PC-9 (cell line): Measurements from ENCODE around the gene ATG10. TPM values are rescaled to one million over a fixed set of nuclear protein-coding genes. Genes with fewer than 3 reads are reported as not detected.

ENCODE experiments used
- BruUV-seq: library from RNA; stranded (reverse); fragments of 400-500 nt; replicated peaks from 2 replicates; lab custom pipeline; 2021; lab: Mats Ljungman, UMichigan
- CTCF ChIA-PET: fragments of 300-600 bp; sonication (Branson Sonifier 250); formaldehyde crosslinking; loops from one replicate; lab custom pipeline; 2022; ENCODE audit warnings: antibody characterized with exemption; lab: Charles Lee
- POLR2A ChIA-PET: fragments of 300-600 bp; sonication (Branson Sonifier 250); formaldehyde crosslinking; loops from one replicate; lab custom pipeline; 2022; ENCODE audit warnings: antibody characterized with exemption; ENCODE audit not compliant: unreplicated experiment; lab: Charles Lee
- DNase-seq, 2 experiments: peaks; one replicate each; pipeline versions ENCODE4 v3.0.0 to v3.0.0-alpha.2; 2015 to 2022; ENCODE audit warnings: mixed read lengths in 1 of 2
- H2AFZ ChIP-seq: fragments of 200-600 bp; sonication (generic); 2 replicates; pipeline ENCODE4 v1.8.1; 2017; ENCODE audit warnings: antibody characterized with exemption
- H3F3A ChIP-seq: fragments of 200-600 bp; sonication (generic); 2 replicates; pipeline ENCODE4 v1.8.1; 2017; ENCODE audit warnings: antibody characterized with exemption, mild to moderate bottlenecking, low read depth; ENCODE audit not compliant: insufficient read depth
- H3K27ac ChIP-seq: fragments of 200-600 bp; sonication (generic); 2 replicates; pipeline ENCODE4 v1.6.1; 2016; ENCODE audit warnings: mixed run types
- H3K27me3 ChIP-seq: fragments of 200-600 bp; sonication (generic); 2 replicates; pipeline ENCODE4 v1.6.1; 2016; ENCODE audit warnings: low read depth, mixed run types; ENCODE audit not compliant: insufficient read depth
- H3K36me3 ChIP-seq: fragments of 200-600 bp; sonication (generic); 2 replicates; pipeline ENCODE4 v1.6.1; 2016; ENCODE audit warnings: low read depth, mixed run types
- H3K4me1 ChIP-seq: fragments of 200-600 bp; sonication (generic); replicated peaks from 2 replicates; pipeline ENCODE4 v1.6.1; 2016; ENCODE audit warnings: mixed run types; ENCODE audit not compliant: insufficient read depth
- H3K4me2 ChIP-seq: fragments of 200-600 bp; sonication (generic); 2 replicates; pipeline ENCODE4 v1.6.1; 2017; ENCODE audit warnings: mixed run types
- H3K4me3 ChIP-seq: fragments of 200-600 bp; sonication (generic); 2 replicates; pipeline ENCODE4 v1.6.1; 2016; ENCODE audit warnings: mixed run types
- H3K79me2 ChIP-seq: fragments of 200-600 bp; sonication (generic); 2 replicates; pipeline ENCODE4 v1.6.1; 2017; ENCODE audit warnings: low read depth, mixed run types
- H3K9me2 ChIP-seq: fragments of 200-600 bp; sonication (generic); 2 replicates; pipeline ENCODE4 v1.8.1; 2017; ENCODE audit warnings: mild to moderate bottlenecking; ENCODE audit not compliant: insufficient read depth
- H3K9me3 ChIP-seq: fragments of 200-600 bp; sonication (generic); 2 replicates; pipeline ENCODE4 v1.8.1; 2016; ENCODE audit warnings: low read depth; ENCODE audit not compliant: insufficient read depth
- H4K20me1 ChIP-seq: fragments of 200-600 bp; sonication (generic); 2 replicates; pipeline ENCODE4 v1.8.1; 2017; ENCODE audit not compliant: insufficient read depth
- CTCF ChIP-seq: fragments of 200-600 bp; sonication (generic); conservative IDR thresholded peaks from 2 replicates; pipeline ENCODE4 v1.6.1; 2017; ENCODE audit warnings: mixed run types, antibody characterized with exemption, mild to moderate bottlenecking, moderate library complexity
- EZH2 ChIP-seq: fragments of 200-600 bp; sonication (generic); IDR thresholded peaks from 2 replicates; pipeline ENCODE4 v1.8.0; 2017; ENCODE audit warnings: antibody characterized with exemption, low read depth
- intact Hi-C: fragments of 100-400 bp; cut with micrococcal nuclease; formaldehyde crosslinking; loops from one replicate; pipeline ENCODE4 v1.10.0; 2022; ENCODE audit not compliant: unreplicated experiment
- total RNA-seq: library from RNA; stranded (reverse); gene quantifications from 2 replicates; pipeline ENCODE4 v1.2.3, GENCODE V29; 2021

Gene ATG10
- total RNA-seq, 1 experiment from 2014 or later: 12.7 TPM

GRCh38 chr5:82054004-82054710 lies 82.3 kb downstream of the ATG10 start:
- H3K9me3 ChIP-seq: no peaks in the 10 kb centered on the region
- no peaks in the 10 kb centered on the region for H3K27me3 ChIP-seq
- H3K27ac ChIP-seq: no peak overlapping the region
- no TSS peak for BruUV-seq
- TF ChIP-seq EZH2 (no peak), CTCF (no peak)
- H3K79me2 ChIP-seq: no peaks in the 10 kb centered on the region; the same call in 1 of the 2 replicates
- no peaks in the 10 kb centered on the region for H3F3A ChIP-seq
- H3K9me2 ChIP-seq: peaks cover 7% of the 10 kb centered on the region; the same call in 1 of the 2 replicates
- no peak overlapping the region for H3K4me3 ChIP-seq
- DNase-seq: no peak
- H3K4me2 ChIP-seq: no peak overlapping the region
- H3K4me1 ChIP-seq: no peaks in the 10 kb centered on the region
- no peaks in the 10 kb centered on the region for H3K36me3 ChIP-seq
- intact Hi-C loops: no loop called here
- no peak overlapping the region for H2AFZ ChIP-seq
- ChIA-PET POLR2A (no interaction called here), CTCF (no interaction called here)
- H4K20me1 ChIP-seq: no peaks in the 10 kb centered on the region

GRCh38 chr5:82057051-82057450 lies 85.2 kb downstream of the ATG10 start:
- POLR2A ChIA-PET: no interaction called here
- CTCF ChIA-PET: no interaction called here
- Histone ChIP-seq H3K9me3 (no peaks in the 10 kb centered on the region), H3K27me3 (no peaks in the 10 kb centered on the region), H3K4me1 (no peaks in the 10 kb centered on the region), H3F3A (no peaks in the 10 kb centered on the region), H3K79me2 (no peaks in the 10 kb centered on the region; the same call in 1 of the 2 replicates), H2AFZ (no peak overlapping the region), H3K9me2 (no peaks in the 10 kb centered on the region), H4K20me1 (no peaks in the 10 kb centered on the region), H3K4me3 (no peak overlapping the region), H3K27ac (no peak overlapping the region), H3K4me2 (no peak overlapping the region), H3K36me3 (no peaks in the 10 kb centered on the region)
- intact Hi-C loops: no loop called here
- TF ChIP-seq CTCF (no peak), EZH2 (no peak)
- BruUV-seq: no TSS peak
- DNase-seq: no peak

GRCh38 chr5:82058710-82059109 lies 86.9 kb downstream of the ATG10 start:
- no peak overlapping the region for H3K4me2 ChIP-seq
- no peak overlapping the region for H3K4me3 ChIP-seq
- no peaks in the 10 kb centered on the region for H3K36me3 ChIP-seq
- H2AFZ ChIP-seq: no peak overlapping the region
- H3F3A ChIP-seq: no peaks in the 10 kb centered on the region
- no peak for TF ChIP-seq CTCF
- no peak for TF ChIP-seq EZH2
- no peak for DNase-seq
- no peaks in the 10 kb centered on the region for H3K4me1 ChIP-seq
- no TSS peak for BruUV-seq
- no peaks in the 10 kb centered on the region for H3K9me2 ChIP-seq
- intact Hi-C loops: no loop called here
- ChIA-PET POLR2A (no interaction called here), CTCF (no interaction called here)
- H3K9me3 ChIP-seq: no peaks in the 10 kb centered on the region
- no peaks in the 10 kb centered on the region for H3K27me3 ChIP-seq
- H3K79me2 ChIP-seq: no peaks in the 10 kb centered on the region
- H3K27ac ChIP-seq: no peak overlapping the region
- H4K20me1 ChIP-seq: no peaks in the 10 kb centered on the region
